ENCODE results near the gene KRT86. TPM values are rescaled to one million over a fixed set of nuclear protein-coding genes. Genes with fewer than 3 reads are reported as not detected.

KRT86 gene
- total and polyA plus RNA-seq, 2 of the 8 experiments (the other 6 are each of a cell fraction or from before 2014, with no cell fraction given): 0.12 TPM; not detected in 1

GRCh38 chr12:52252728-52253343, 21.6 kb upstream of the KRT86 start:
- peaks cover 10 to 52% (median 40%) of the 10 kb centered on the region in 4 experiments for H3K27me3 ChIP-seq (replicated peaks in 1 of 4; ENCODE audit: control insufficient read depth in 3 of 4, extremely low read depth in 1 of 4, insufficient read depth in 3 of 4, low read length in 3 of 4)
- H2BK15ac ChIP-seq (ENCODE audit: low read length): 0 out of 2 replicates have a peak overlapping the region, but pooled peaks have one; percentile 61
- no peaks in the 10 kb centered on the region for H3K36me3 ChIP-seq (ENCODE audit: control insufficient read depth in 2 of 4, insufficient read depth in 4 of 4, low read length in 3 of 4)
- TF ChIP-seq KDM1A (IDR thresholded peaks at IDR 0.05; ENCODE audit: borderline replicate concordance, low read length) (no peak), HDAC6 (IDR thresholded peaks at IDR 0.05; ENCODE audit: low read depth, low read length) (no peak), NRF1 (IDR thresholded peaks at IDR 0.05; ENCODE audit: low read depth, low read length) (no peak), GABPA (IDR thresholded peaks at IDR 0.05; ENCODE audit: borderline replicate concordance, insufficient read depth, low read length) (no peak), BACH1 (IDR thresholded peaks at IDR 0.05; ENCODE audit: low read length) (no peak), POU5F1 (IDR thresholded peaks at IDR 0.05; ENCODE audit: low read depth, low read length) (no peak), RBBP5 (IDR thresholded peaks at IDR 0.05; ENCODE audit: borderline replicate concordance, low read depth, low read length) (no peak), RXRA (IDR thresholded peaks at IDR 0.05; ENCODE audit: insufficient read depth, low read depth, low read length) (no peak), POLR2AphosphoS5 (IDR thresholded peaks at IDR 0.05; ENCODE audit: low read depth, low read length) (no peak), SUZ12 (IDR thresholded peaks at IDR 0.05; ENCODE audit: low read length) (no peak)
- POLR2A ChIA-PET (ENCODE audit: partially characterized antibody): interaction anchor here (2.3 kb wide), 1 partner anchor 12 kb away, joined by 7 read pairs; no protein-coding TSS in a partner anchor
- FAIRE-seq (no peak), DNase-seq (ENCODE audit: low read depth in 1 of 2, low spot score in 2 of 2) (no peak)
- no peak overlapping the region for H3K4me3 ChIP-seq (ENCODE audit: extremely low read depth in 1 of 4, insufficient read depth in 2 of 4, low read depth in 3 of 4, low read length in 4 of 4)
- H2BK120ac ChIP-seq (replicated peaks; ENCODE audit: low read depth, low read length): no peak overlapping the region
- no peak overlapping the region for H2AK5ac ChIP-seq (ENCODE audit: low read depth, low read length)
- H4K20me1 ChIP-seq (replicated peaks in 1 of 2; ENCODE audit: control insufficient read depth in 1 of 2, insufficient read depth in 2 of 2, low read length in 2 of 2): no peaks in the 10 kb centered on the region
- no peaks in the 10 kb centered on the region for H3K79me2 ChIP-seq (ENCODE audit: control insufficient read depth in 1 of 2, insufficient read depth in 2 of 2, low read length in 2 of 2)
- 91% methylated on average over 10 of the region's 11 CpGs; no CpG with 5 or more reads in 1 of the 2 experiments for WGBS, 2 experiments (ENCODE audit: extremely low coverage in 1 of 2, insufficient coverage in 1 of 2, insufficient read length in 1 of 2, insufficient replicate concordance in 2 of 2, low coverage in 1 of 2, low lambda C conversion rate in 2 of 2, missing lambda C conversion rate in 1 of 2)
- H4K8ac ChIP-seq (ENCODE audit: extremely low read depth, insufficient read depth, low read length): no peak overlapping the region
- H3K23me2 ChIP-seq (ENCODE audit: low read depth, low read length): peaks cover 3% of the 10 kb centered on the region; the same call in 1 of the 2 replicates
- no peak overlapping the region for H2AFZ ChIP-seq (ENCODE audit: low read length)
- H3K14ac ChIP-seq (ENCODE audit: insufficient read length): no peak overlapping the region
- peaks cover 0 to 6% (median 1%) of the 10 kb centered on the region in 4 experiments; a peak in 5 of 7 replicates for H3K4me1 ChIP-seq (replicated peaks in 1 of 4; ENCODE audit: control insufficient read depth in 3 of 4, insufficient read depth in 4 of 4, low read length in 3 of 4)
- no peak overlapping the region for H3K9ac ChIP-seq (replicated peaks in 1 of 4; ENCODE audit: extremely low read depth in 1 of 4, low read depth in 3 of 4, low read length in 3 of 4)
- no peaks in the 10 kb centered on the region for H3K79me1 ChIP-seq (ENCODE audit: low read depth, low read length)
- no peak overlapping the region for H4K91ac ChIP-seq (replicated peaks; ENCODE audit: insufficient read length, low read length)
- H2BK20ac ChIP-seq (ENCODE audit: low read length): no peak overlapping the region
- H2BK5ac ChIP-seq (ENCODE audit: low read depth, low read length): no peak overlapping the region
- H2BK12ac ChIP-seq (ENCODE audit: low read depth, low read length): peak overlapping the region; percentile 68; the same call in 1 of the 2 replicates
- no peak overlapping the region for H3K4me2 ChIP-seq (ENCODE audit: insufficient read depth in 1 of 2, low read depth in 2 of 2, low read length in 2 of 2)
- no peak overlapping the region for H4K5ac ChIP-seq (ENCODE audit: insufficient read length, low read depth, low read length)
- H3K18ac ChIP-seq (ENCODE audit: extremely low read depth, low read length): no peak overlapping the region
- H3K9me3 ChIP-seq (ENCODE audit: insufficient read depth in 2 of 2, low read depth in 1 of 2, low read length in 1 of 2): no peaks in the 10 kb centered on the region
- H3K27ac ChIP-seq (ENCODE audit: low read depth, low read length): no peak overlapping the region
- H3K4ac ChIP-seq (replicated peaks; ENCODE audit: insufficient read length, low read depth, low read length): no peak overlapping the region
- no peak overlapping the region for H3K56ac ChIP-seq (replicated peaks; ENCODE audit: insufficient read length, low read depth, low read length)
- H3K23ac ChIP-seq (ENCODE audit: insufficient read length): no peak overlapping the region
- CTCF ChIA-PET (ENCODE audit: partially characterized antibody): interaction anchor here (0.6 to 14.6 kb wide), 18 partner anchors 13 to 363 kb away, joined by 3 to 151 read pairs (median 10); partner anchors contain the start of gene KRT7
